Urothelium cell line (cell line): ENCODE results near the gene DMD.

Source experiments
- DNase-seq: peaks from one replicate; pipeline ENCODE4 v3.0.0; 2011; ENCODE audit warnings: low spot score, mixed read lengths
- FAIRE-seq: peaks from 2 replicates; lab custom pipeline; 2011; peaks lifted over from hg19 to GRCh38; lab: Jason Lieb, UNC

DMD gene

DNA sequence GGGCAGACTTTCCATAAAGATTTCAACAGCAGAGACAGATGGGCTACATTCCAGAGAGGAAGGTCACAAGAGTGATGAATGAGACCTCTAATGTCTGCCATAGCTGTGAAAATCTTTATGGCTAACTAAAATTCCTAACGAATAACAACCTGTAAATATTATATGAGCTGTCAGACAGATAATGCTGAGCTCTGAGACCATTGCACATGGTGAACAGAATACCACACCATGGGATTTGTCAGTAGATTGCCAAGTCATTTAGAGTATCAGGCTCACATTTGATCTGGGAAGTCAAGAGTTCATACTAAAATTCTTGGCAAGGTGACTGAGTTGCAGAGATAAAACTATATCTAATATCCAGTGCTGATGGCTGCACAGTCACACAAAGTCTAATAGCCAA lies 1880.3 kb downstream of the DMD start:
- FAIRE-seq (no peak), DNase-seq (no peak)

DNA sequence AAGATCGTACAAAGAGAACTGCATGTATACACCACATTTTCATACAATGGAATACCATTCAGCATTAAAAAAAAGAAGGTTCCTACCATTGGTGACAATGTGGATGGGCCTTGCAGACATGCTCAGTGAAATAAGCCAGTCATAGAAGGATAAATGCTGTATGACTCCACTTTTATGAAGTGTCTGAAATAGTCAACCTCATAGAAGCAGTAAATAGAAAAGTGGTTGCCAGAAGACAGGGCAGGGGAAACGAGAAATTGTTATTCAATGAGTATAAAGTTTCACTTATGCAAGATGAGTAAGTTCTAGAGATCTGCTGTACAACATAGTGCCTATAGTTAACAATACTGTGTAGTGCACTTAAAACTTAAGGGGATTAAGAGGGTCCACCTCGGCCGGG lies 1882.1 kb downstream of the DMD start:
- no peak for DNase-seq
- no peak for FAIRE-seq

DNA sequence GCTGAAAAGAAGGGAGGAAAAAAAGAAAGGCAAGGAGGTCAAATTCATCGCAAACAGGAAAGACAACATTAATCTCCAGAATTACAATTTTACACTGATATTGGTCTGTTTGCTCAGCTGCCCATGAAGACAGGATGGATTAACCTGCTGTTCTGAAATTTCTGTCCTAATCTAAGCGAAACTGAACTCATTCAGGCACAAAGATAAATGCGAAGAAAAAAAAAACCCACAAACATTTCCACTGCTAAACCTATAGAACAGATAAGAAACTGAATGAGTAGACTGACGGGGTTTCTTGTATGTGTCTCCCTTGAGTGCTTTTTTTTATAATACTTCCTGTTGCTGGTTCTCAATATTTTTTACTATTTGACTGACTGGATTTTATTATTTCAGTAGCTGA lies 1887.7 kb downstream of the DMD start:
- DNase-seq (no peak), FAIRE-seq (no peak)

DNA sequence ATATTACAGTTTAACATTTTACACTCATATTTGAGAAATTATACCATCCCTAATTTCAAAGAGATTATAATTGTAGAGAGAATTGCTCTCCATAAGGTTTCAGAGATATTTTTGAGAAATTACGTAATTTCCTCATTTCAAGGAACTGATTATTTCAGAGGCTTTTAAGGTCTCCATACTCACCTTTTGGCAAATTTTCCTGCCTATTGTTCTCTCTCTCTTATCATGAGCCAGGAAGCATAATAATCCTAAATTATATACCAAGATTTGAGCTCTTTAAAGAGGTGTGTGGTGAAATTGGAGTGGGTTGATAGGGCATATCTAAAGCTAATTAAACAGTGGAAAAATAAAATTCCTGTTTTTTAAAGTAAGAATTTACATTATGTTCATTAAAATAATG lies 1890.6 kb downstream of the DMD start:
- DNase-seq (no peak), FAIRE-seq (no peak)

DNA sequence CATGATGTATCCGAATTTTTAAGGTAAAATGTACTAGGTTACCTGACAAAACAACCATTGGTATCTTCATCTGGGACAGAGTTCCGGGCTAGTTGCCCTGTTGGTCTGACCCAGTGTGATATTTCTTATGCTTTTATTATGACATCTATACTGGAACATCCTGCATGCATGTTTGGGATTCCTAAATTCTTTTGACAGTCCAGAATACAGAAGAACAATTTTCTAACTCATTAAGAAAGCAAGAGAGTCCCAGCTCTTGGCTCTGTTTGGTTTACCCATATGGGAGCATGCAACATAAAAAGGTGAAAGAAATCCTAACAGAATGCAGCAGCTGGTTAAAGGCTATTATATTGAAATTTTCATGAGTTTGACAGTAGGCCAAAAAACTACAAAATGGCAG lies 1891.8 kb downstream of the DMD start:
- no peak for DNase-seq
- no peak for FAIRE-seq

DNA sequence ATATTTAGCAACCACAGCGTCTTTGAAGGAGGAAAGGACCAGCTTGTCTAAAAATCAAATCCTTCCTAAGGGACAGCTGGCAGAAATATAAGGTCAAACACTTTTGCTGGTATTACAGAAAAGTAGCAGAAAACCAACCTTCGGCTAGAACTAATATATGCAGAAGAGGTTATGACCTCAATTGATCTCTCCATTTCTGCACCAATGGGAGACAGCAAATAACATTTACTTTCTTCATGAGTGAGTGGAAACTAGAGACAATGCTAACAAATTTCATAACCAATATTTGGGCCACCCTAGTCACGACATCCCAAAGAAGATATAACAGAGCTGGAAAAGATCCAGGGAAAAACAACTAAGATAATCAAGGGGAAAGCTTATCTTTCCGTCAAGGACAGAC lies 1892.5 kb downstream of the DMD start:
- no peak for FAIRE-seq
- DNase-seq, result no peak

DNA sequence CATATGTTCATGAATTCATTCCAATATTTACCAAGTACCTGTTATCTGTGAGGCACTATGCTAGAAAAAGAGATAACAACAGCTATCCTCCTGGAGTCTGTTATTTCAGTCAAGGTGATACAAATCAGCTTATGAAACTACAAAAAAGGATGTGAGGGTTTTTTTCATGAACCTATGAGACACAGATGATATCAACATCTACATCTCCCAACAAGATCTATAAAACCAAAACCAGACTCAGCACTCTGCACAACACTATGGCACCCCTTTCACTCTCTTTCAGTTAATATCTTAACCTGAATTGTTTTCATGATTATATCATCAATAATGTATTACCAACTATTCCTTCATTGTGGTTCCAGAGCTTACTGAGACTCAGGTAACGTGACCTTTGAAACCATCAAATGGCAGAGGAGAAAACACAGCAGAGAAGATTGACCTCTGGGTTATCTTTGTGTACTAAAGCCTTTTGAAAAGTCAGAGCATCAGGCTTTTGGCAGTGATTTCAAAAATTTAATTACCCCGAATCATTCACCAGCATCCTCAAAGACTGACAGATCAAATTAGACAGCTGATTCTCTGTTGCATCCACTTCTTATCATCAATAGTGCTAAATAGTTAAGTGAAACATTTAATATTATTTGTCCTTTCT lies 1894.9 kb downstream of the DMD start:
- FAIRE-seq, result no peak

DNA sequence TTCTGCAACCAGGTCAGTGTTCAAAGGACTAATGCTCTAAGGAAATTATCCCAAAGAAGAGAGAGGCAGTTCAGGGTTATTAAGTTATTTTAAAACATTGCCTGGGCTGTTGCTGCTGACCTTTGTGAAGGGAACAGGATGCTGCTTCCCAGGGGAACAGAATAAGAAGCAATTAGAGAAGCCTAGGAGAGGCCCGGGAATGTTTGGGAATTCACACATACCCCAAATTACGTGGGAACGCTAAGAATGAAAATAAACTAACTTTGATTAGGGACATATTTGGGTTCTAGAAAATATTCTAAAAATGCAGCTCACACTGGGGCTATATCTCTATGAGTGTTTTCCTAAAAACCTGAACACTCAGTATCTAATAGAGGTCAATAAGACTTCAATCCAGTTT lies 1896.4 kb downstream of the DMD start:
- FAIRE-seq (no peak), DNase-seq (no peak)

More for the DNA sequence above, 1894.9 kb downstream of the DMD start:
- no peak for DNase-seq

DNA sequence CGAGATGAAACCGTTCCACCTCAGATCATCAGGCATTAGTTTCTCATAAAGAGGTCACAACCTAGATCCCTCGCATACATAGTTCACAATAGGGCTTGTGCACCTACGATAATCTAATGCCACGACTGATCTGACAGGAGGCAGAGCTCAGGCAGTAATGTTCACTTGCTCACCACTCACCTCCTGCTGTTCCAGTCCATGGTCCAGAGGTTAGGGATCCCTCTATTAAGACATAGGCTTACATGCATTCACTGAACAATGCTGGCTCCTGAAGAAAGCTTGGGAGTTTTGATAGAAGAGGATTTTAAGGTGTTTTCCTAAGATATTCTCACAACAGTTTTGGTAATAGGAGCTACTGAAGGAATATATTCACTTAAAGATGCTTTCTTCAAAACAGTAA lies 1903.4 kb downstream of the DMD start:
- DNase-seq (no peak), FAIRE-seq (no peak)

DNA sequence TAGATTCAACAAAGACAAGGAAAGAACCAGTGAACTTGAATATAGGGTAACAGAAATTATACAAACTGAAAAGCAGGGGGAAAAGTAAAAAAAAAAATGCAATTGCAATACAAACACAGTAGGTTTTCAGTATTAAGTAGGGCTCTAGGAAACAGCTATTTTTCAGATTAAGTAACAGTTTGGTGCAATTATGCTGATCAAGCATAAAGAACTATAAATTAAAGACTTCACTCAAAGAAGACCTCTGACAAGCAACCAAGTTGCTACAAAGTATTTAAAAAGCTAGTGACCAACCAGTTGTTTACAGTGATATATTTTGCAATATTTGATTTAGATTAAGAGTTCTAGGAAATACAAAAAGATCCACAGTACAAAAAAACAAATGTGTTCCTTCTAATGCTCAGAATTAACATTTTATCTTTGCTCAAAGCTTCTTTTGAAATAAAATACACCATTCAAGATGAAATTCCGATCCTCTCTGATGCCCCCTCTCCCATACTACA lies 1908.7 kb downstream of the DMD start:
- DNase-seq (no peak), FAIRE-seq (no peak)

DNA sequence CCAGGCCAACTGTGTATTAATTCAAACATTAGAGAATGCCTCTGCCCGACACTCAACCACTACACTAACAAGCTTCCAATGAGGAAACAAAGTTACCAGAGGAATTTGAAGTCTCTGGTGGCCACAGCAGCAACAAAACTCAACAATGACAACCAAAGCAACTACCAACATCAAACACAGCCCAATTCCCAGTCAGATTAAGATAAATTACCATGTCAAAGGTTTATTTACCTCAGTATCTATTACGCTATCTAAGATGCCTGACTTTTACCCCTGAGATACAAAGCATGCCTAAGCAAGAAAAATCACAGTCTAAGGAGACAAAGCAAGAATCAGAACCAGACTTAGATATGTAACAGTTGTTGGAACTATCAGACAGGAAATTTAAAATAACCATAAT lies 1909.4 kb downstream of the DMD start:
- FAIRE-seq, result no peak

DNA sequence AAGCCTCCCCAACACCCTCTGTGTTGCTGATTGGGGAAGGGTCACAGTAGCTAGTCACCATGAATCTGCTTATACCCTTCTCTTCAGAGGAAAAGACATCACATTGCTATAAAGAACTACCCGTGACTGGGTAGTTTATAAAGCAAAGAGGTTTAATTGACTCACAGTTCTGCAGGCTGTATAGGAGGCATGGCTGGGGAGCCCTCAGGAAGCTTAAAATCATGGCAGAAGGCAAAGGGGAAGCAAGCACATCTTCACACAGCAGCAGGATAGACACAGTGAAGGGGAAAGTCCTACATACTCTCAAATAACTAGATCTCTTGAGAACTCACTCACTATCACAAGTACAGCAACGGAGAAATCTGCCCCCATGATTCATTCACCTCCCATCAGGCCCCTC lies 1910.1 kb downstream of the DMD start:
- DNase-seq (no peak), FAIRE-seq (no peak)

More for the DNA sequence above, 1909.4 kb downstream of the DMD start:
- no peak for DNase-seq

DNA sequence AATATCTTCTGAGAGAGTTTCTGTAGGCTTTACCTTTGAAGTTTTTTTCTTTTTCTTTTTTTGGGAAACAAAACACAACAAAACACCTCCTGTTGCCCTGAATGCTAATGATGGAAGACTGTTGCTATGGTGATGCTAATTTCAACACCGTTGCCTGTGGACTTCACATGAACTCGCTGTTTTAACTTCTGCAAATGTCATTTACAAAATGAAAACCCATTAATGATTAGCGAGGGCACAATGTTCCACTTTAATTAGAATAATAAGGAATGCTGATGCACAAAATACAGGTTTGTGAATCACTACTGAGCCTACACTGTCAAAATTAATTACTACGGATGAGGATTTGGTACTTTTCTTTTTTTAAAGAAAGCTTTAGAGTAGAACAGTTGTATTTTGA lies 1912.4 kb downstream of the DMD start:
- FAIRE-seq (no peak), DNase-seq (no peak)

DNA sequence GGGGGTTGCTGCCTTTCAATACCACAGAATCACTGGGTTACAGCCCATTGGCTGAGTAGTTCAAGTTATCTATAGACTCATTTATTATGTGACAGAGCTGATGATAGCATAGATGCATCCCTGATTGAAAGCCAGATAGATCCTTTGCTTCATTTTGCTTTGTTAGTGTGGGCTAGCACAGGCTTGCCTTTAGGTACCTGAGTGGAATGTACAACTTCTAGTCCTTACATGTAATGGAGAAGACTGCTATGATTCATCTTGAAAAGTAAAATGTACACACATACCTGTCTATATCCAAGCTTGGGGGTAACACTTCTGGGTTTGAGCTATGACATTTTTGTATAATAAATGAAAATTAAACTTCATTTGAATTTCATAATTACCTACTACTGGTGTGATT lies 1913.5 kb downstream of the DMD start:
- FAIRE-seq (no peak), DNase-seq (no peak)

DNA sequence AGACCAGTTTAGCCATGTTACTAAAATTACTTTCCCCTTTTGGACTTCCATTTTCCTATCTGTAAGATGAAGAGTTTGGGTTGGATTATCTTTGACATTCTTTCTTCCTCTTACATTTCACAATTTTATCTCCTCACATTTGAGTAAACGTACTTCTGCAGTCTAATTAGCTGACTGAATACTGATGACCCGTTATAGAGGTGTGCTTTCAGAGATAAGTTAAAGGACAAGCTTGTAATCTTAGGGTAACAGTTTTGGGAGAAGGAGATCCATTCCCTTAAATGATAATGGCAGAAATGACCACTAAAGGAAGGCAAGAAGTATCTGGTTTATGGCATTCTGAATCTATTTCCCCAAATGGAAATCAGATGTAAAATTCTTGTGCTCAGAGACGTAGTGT lies 1916.9 kb downstream of the DMD start:
- no peak for FAIRE-seq
- no peak for DNase-seq

DNA sequence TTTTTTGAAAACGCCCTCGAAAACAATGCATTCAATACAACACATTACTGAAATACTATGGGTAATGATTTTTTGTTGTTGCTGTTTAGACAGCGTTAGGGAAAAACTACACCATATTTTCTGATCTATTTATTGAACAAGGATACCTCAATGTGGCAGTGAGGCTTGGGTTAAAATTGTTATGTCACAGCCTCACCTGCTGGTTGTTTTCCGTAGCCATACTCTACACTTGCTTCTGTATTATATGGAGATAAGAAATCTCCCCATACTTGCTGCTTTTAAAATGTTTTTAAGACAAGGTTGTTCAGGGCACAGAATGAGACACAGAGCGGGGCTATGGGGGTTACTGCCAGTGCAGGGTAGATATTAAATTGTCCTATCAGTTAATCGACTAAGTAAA lies 1917.9 kb downstream of the DMD start:
- DNase-seq, result no peak
- no peak for FAIRE-seq

DNA sequence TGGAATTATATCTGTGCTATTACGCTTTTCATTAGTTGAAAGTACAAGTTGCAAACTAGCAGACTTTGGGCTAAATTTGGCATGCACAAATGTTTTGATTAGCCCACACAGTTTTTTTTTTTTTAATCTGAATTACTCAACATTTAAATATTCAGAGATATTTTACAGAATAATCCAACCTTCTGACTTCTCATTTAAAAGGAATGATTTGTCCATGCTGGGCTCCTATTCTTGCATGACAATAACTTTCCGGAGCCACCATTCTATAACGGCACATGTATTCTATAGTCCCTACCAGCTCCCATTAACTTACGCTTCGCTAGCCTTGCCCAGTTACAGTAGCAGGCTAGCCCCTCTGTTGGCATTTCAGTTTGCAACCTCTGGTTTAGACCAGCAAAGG lies 1920.2 kb downstream of the DMD start:
- DNase-seq (no peak), FAIRE-seq (no peak)

DNA sequence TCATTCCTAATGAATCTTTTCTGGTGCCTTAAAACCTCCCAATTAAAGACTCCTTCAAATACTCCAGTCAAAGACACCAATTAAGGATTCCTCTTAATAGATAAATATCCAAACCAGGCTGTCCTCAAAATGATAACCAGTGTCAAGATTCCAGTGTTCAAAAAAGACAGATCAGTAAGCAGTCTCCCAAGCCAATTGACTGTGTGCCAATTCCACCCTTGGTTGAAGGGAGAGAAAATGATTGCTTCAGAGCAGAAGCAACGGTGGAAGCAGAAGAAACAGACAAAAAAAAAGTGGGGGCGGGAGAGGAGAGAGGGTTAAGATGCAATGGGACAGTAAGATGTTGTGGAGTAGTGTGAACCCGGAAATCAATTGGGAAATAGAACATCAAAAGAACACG lies 1923.5 kb downstream of the DMD start:
- DNase-seq (no peak), FAIRE-seq (no peak)

DNA sequence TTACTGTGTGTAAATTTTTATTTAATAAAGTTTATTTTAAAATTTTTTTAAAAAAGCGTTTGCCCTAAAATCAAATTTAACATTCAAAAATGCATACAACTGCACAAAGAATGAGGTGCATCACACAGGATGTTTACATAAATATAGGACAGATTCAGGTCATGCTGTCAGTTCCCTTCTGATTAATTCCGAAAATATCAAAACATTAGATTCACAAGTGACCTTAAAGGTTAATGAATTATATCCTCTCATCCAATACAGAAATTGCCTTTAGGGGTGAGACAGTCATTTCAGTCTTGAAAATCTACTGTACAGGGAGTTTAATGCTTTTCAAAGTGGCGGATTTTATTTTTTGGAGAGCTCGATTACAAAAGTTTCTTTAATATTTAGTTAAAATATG lies 1930.8 kb downstream of the DMD start:
- DNase-seq (no peak), FAIRE-seq (no peak)

DNA sequence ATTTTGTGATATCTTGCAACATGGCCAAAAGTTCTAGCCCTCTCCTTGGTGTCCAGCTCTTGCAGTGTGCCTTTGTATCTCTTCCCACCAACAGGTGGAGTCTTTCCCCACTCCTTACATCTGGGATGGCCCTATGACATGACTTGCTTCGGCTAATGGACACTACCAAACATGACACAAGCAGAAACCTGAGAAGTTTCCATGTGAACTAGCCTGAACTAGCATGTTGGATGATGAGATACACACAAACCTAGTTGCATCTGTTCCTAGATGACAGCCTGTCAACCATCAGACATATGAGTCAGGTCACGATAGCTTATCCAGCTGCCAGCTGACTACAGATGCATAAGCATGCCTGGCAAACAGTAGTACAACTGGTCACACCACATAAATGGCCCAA lies 1932.0 kb downstream of the DMD start:
- no peak for FAIRE-seq
- DNase-seq, result peak; percentile 1

DNA sequence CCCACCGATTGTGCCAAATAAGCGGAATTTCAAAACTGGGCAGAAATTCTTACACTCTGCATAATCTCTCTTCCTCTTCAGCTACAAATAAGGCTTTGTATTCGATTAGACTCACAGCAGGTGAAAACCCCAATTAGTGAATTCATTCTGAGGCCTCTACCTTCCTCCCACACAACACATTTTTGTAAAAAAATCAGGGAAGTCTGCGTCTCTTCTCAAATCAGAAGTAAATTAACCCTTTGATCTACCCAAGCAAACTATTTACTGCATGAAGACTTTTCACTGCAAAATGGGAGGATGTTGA lies 1938.9 kb downstream of the DMD start:
- DNase-seq (no peak), FAIRE-seq (no peak)

DNA sequence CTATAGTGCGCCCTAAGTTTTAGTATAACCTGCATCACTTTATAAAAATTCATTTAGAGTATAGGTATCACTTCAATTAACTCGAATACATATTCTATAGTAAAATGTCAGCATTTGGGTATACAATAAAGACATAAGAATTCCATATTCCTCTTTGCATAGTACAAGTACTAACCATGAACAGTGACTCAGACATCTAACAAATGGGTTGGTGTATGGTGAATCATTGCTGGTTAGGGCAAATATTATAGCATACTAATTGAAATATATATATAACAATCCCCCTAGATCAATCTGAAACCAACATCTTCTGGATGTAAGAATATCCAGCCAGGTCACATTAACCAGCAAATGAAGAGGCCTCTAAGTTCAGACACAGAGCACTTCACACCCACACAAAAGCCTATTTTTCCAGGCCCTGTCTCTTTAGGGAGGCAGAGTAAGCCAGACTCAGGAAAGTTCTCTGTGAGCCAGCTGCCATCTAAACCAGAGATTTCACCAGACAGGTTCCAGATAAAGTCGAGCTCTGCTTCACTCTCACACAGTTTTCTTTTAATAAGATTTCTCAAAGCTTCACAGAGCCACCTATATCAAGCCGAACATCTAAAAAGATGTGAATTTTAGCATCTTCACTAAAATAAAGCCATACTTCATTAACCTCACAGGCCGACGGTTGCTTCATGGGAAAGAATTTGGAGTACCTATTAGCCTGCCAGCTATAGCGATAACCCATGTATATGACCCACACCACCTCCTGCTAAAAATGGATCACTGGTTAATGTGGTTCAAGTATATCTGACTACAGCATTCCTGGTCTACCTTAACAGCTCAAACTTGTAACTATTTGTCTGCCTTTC lies 1939.5 kb downstream of the DMD start:
- no peak for DNase-seq
- FAIRE-seq, result no peak

DNA sequence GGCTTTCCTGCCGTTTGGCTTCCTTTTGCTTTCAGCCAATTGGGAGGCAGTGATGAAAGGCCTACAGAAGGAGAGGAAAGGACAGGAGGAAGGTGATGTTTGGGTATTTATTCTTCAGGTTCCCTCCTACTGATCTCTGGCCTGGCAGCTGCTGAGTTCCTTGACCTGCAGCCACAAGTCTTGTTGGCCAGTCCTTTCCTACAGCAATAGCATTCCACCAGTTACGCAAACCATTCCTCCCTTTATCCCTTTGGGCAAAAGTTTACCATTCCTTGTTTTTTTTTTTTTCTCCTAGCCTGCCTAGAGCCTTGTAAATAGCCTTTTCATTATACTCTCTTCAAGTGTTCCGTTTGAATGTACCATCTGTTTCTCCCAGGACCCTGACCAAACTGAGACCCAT lies 1941.4 kb downstream of the DMD start:
- no peak for FAIRE-seq

More for the DNA sequence above, 1941.4 kb downstream of the DMD start:
- no peak for DNase-seq
